NT2/D1 (cell line): Measurements from ENCODE around the gene MATN1.

Experiments
- SUZ12 ChIP-seq: IDR thresholded peaks from 2 replicates; pipeline ENCODE4 v1.6.1; 2011; ENCODE audit not compliant: insufficient read length, insufficient read depth; ENCODE audit errors: extremely low read depth
- YY1 ChIP-seq: IDR thresholded peaks from 2 replicates; pipeline ENCODE4 v1.6.1; 2011; ENCODE audit not compliant: insufficient read length, insufficient read depth
- ZNF274 ChIP-seq: IDR thresholded peaks from 2 replicates; pipeline ENCODE4 v1.6.1; 2011; ENCODE audit warnings: mild to moderate bottlenecking, low read depth, low read length

- TF ChIP-seq SUZ12 = no peak
- TF ChIP-seq ZNF274 = no peak
- no peak for TF ChIP-seq YY1
Measured at GRCh38 chr1:30680429-30680828, 43.0 kb downstream of the MATN1 start.
